ENCODE results near the gene SHCBP1L.

DNA sequence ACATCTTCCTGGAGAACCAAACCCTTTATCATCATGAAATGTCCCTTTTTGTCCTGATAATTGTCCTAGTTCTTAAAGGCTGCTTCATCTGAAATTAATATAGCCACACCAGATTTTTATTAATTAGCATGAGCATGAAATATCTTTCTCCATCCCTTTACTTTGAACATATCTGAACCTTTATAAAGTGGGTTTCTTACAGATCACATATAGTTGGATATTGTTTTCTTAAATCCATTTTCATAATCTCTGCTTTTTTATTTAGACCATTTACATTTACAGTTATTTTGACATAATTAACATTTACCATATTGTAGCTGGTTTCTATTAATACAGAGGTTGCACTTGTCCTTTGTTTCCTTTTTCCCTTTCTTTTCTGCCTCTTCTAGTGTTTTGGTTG lies 17.2 kb downstream of the SHCBP1L start:
- TF ChIP-seq, protein P1, sequence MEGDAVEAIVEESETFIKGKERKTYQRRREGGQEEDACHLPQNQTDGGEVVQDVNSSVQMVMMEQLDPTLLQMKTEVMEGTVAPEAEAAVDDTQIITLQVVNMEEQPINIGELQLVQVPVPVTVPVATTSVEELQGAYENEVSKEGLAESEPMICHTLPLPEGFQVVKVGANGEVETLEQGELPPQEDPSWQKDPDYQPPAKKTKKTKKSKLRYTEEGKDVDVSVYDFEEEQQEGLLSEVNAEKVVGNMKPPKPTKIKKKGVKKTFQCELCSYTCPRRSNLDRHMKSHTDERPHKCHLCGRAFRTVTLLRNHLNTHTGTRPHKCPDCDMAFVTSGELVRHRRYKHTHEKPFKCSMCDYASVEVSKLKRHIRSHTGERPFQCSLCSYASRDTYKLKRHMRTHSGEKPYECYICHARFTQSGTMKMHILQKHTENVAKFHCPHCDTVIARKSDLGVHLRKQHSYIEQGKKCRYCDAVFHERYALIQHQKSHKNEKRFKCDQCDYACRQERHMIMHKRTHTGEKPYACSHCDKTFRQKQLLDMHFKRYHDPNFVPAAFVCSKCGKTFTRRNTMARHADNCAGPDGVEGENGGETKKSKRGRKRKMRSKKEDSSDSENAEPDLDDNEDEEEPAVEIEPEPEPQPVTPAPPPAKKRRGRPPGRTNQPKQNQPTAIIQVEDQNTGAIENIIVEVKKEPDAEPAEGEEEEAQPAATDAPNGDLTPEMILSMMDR (IDR thresholded peaks at IDR 0.05), result no peak
- no peak for TF ChIP-seq EZH2 (IDR thresholded peaks at IDR 0.05)

Measured in neural progenitor cell (in vitro differentiated cells).